ENCODE measurements around the gene RAD51B.

RAD51B gene

GRCh38 chr14:68580096-68580645 is 760.6 kb downstream of the RAD51B start:
- FAIRE-seq (no peak), DNase-seq (ENCODE audit: low spot score) (no peak)

- FAIRE-seq (no peak), DNase-seq (ENCODE audit: low spot score) (no peak)
These were observed 761.1 kb downstream of the RAD51B start for GRCh38 chr14:68580671-68581070.

- FAIRE-seq (no peak), DNase-seq (ENCODE audit: low spot score) (no peak)
These were observed 764.1 kb downstream of the RAD51B start for GRCh38 chr14:68583548-68584280.

- FAIRE-seq, result no peak
- no peak for DNase-seq (ENCODE audit: low spot score)
These were observed 765.2 kb downstream of the RAD51B start for GRCh38 chr14:68584786-68585185.

- FAIRE-seq, result no peak
These were observed 766.1 kb downstream of the RAD51B start for GRCh38 chr14:68585690-68586089.

GRCh38 chr14:68586896-68587751 is 767.5 kb downstream of the RAD51B start:
- FAIRE-seq (no peak), DNase-seq (ENCODE audit: low spot score) (no peak)

More at GRCh38 chr14:68585690-68586089, 766.1 kb downstream of the RAD51B start:
- DNase-seq (ENCODE audit: low spot score), result no peak

GRCh38 chr14:68587931-68588330 is 768.4 kb downstream of the RAD51B start:
- DNase-seq (ENCODE audit: low spot score), result no peak

GRCh38 chr14:68589447-68590200 is 770.0 kb downstream of the RAD51B start:
- no peak for DNase-seq (ENCODE audit: low spot score)
- no peak for FAIRE-seq

More at GRCh38 chr14:68587931-68588330, 768.4 kb downstream of the RAD51B start:
- no peak for FAIRE-seq

GRCh38 chr14:68590201-68590522 is 770.6 kb downstream of the RAD51B start:
- FAIRE-seq (no peak), DNase-seq (ENCODE audit: low spot score) (no peak)

- DNase-seq (ENCODE audit: low spot score) (no peak), FAIRE-seq (no peak)
These were observed 772.2 kb downstream of the RAD51B start for GRCh38 chr14:68591786-68592185.

GRCh38 chr14:68592948-68593556 is 773.5 kb downstream of the RAD51B start:
- DNase-seq (ENCODE audit: low spot score) (no peak), FAIRE-seq (no peak)

- DNase-seq (ENCODE audit: low spot score) (peak; percentile 32), FAIRE-seq (no peak)
These were observed 774.4 kb downstream of the RAD51B start for GRCh38 chr14:68593806-68594536.

- peak; percentile 84 for FAIRE-seq
These were observed 775.3 kb downstream of the RAD51B start for GRCh38 chr14:68594737-68595380.

GRCh38 chr14:68596211-68596610 is 776.6 kb downstream of the RAD51B start:
- FAIRE-seq, result no peak

More at GRCh38 chr14:68594737-68595380, 775.3 kb downstream of the RAD51B start:
- peak; percentile 83 for DNase-seq (ENCODE audit: low spot score)

GRCh38 chr14:68596701-68597100 is 777.1 kb downstream of the RAD51B start:
- FAIRE-seq (no peak), DNase-seq (ENCODE audit: low spot score) (no peak)

More at GRCh38 chr14:68596211-68596610, 776.6 kb downstream of the RAD51B start:
- DNase-seq (ENCODE audit: low spot score), result no peak

- FAIRE-seq, result no peak
- DNase-seq (ENCODE audit: low spot score), result no peak
These were observed 778.5 kb downstream of the RAD51B start for GRCh38 chr14:68598089-68598488.

- DNase-seq (ENCODE audit: low spot score), result no peak
- FAIRE-seq, result no peak
These were observed 779.3 kb downstream of the RAD51B start for GRCh38 chr14:68598621-68599447.

- no peak for FAIRE-seq
- DNase-seq (ENCODE audit: low spot score), result no peak
These were observed 780.5 kb downstream of the RAD51B start for GRCh38 chr14:68599896-68600610.

Measured in RCC 7860 (cell line).